HepG2 (cell line): Measurements from ENCODE around the gene PPP2R1B. TPM values are rescaled to one million over a fixed set of nuclear protein-coding genes. Genes with fewer than 3 reads are reported as not detected.

ENCODE experiments used
- ARID5B ChIP-seq: IDR thresholded peaks from 2 replicates; pipeline ENCODE4 v1.4.0; 2020; ENCODE audit warnings: mild to moderate bottlenecking, missing genetic modification reagents
- ATF5 ChIP-seq: sonication (generic); formaldehyde crosslinking; IDR thresholded peaks from 2 replicates; pipeline ENCODE4 v1.4.0; 2020; ENCODE audit warnings: mild to moderate bottlenecking, low read depth, missing genetic modification reagents
- BHLHE40 ChIP-seq: IDR thresholded peaks from 2 replicates; pipeline ENCODE4 v1.6.1; 2011; ENCODE audit warnings: low read length, improper control_type of control experiment
- CC2D1A ChIP-seq: sonication (generic); formaldehyde crosslinking; IDR thresholded peaks from 2 replicates; pipeline ENCODE4 v1.8.1; 2023; ENCODE audit warnings: mild to moderate bottlenecking, missing genetic modification reagents
- CCAR2 ChIP-seq: fragments of 200-400 bp; formaldehyde crosslinking; optimal IDR thresholded peaks from 2 replicates; pipeline ENCODE3; 2018; ENCODE audit warnings: low read depth, mild to moderate bottlenecking, low read length, moderate library complexity
- ETS1 ChIP-seq: sonication (generic); formaldehyde crosslinking; IDR thresholded peaks from 2 replicates; pipeline ENCODE4 v1.4.0; 2020; ENCODE audit warnings: missing genetic modification reagents
- FOSL2 ChIP-seq: sonication (generic); formaldehyde crosslinking; IDR thresholded peaks from 2 replicates; pipeline ENCODE4 v1.4.0; 2020; ENCODE audit warnings: missing genetic modification reagents
- MEIS2 ChIP-seq: sonication (generic); formaldehyde crosslinking; IDR thresholded peaks from 2 replicates; pipeline ENCODE4 v1.9.0; 2021; ENCODE audit warnings: mild to moderate bottlenecking, missing genetic modification reagents
- NFKBIZ ChIP-seq: IDR thresholded peaks from 2 replicates; pipeline ENCODE4 v1.6.1; 2018; ENCODE audit warnings: missing genetic modification reagents, missing compliant biosample characterization
- NR2F6 ChIP-seq, 2 experiments: IDR thresholded peaks; 2 replicates each; pipeline ENCODE4 v1.6.1; 2016; ENCODE audit warnings: antibody characterized with exemption in 1 of 2, mild to moderate bottlenecking in 1 of 2
- REPIN1 ChIP-seq: sonication (generic); formaldehyde crosslinking; IDR thresholded peaks from 2 replicates; pipeline ENCODE4 v1.8.0; 2022; ENCODE audit warnings: missing genetic modification reagents, low read depth, mild to moderate bottlenecking, borderline replicate concordance
- SETDB1 ChIP-seq: sonication (generic); formaldehyde crosslinking; IDR thresholded peaks from 2 replicates; pipeline ENCODE4 v1.5.1; 2020; ENCODE audit warnings: missing genetic modification reagents, mild to moderate bottlenecking, borderline replicate concordance
- SMAD9 ChIP-seq: sonication (generic); formaldehyde crosslinking; IDR thresholded peaks from 2 replicates; pipeline ENCODE4 v1.5.1; 2020; ENCODE audit warnings: mild to moderate bottlenecking, missing genetic modification reagents
- TCF7L2 ChIP-seq: IDR thresholded peaks from 2 replicates; pipeline ENCODE4 v1.6.1; 2011; ENCODE audit warnings: mild to moderate bottlenecking, low read depth, low read length, moderate library complexity
- YEATS4 ChIP-seq: sonication (generic); formaldehyde crosslinking; IDR thresholded peaks from 2 replicates; pipeline ENCODE4 v1.4.0; 2020; ENCODE audit warnings: missing genetic modification reagents, borderline replicate concordance
- ZFP62 ChIP-seq: sonication (generic); formaldehyde crosslinking; IDR thresholded peaks from 2 replicates; pipeline ENCODE4 v1.4.0; 2020; ENCODE audit warnings: missing genetic modification reagents
- ZNF18 ChIP-seq: sonication (generic); formaldehyde crosslinking; IDR thresholded peaks from 2 replicates; pipeline ENCODE4 v1.8.0; 2022; ENCODE audit warnings: mild to moderate bottlenecking, missing genetic modification reagents; ENCODE audit not compliant: insufficient replicate concordance
- ZNF317 ChIP-seq: sonication (generic); formaldehyde crosslinking; IDR thresholded peaks from 2 replicates; pipeline ENCODE4 v1.5.0; 2020; ENCODE audit warnings: mild to moderate bottlenecking, missing genetic modification reagents
- polyA plus RNA-seq, 8 experiments: library from polyadenylated mRNA; depleted of rRNA in 3 of 8; stranded (reverse) in 7 of 8; unstranded in 1 of 8; fragments of >200 nt; fragmentation: Illumina TruSeq in 4 of 8; extraction: Trizol in 4 of 8; gene quantifications; 2 replicates each; pipeline versions ENCODE4 v1.2.1 to v1.2.3, GENCODE V29; 2011 to 2016; ENCODE audit warnings: low read depth in 4 of 8, missing spikeins in 1 of 8, mixed read lengths in 1 of 8; ENCODE audit not compliant: insufficient read depth in 1 of 8
- total RNA-seq, 5 experiments: library from RNA; depleted of rRNA; stranded (reverse); fragments of >200 nt; fragmentation: Illumina TruSeq; extraction: Trizol; gene quantifications; 2 replicates each; pipeline ENCODE4 v1.2.3, GENCODE V29; 2016; ENCODE audit warnings: low read depth in 1 of 5
- TF ChIP-seq, protein P1 (sequence below): sonication (generic); formaldehyde crosslinking; IDR thresholded peaks from 2 replicates; pipeline ENCODE4 v1.4.0; 2020; ENCODE audit warnings: missing genetic modification reagents
- TF ChIP-seq, protein P2 (sequence below), 2 experiments: sonication (generic) in 1 of 2; formaldehyde crosslinking in 1 of 2; IDR thresholded peaks; 2 replicates each; pipeline versions ENCODE4 v1.4.0 to v1.6.1; 2018 to 2020; ENCODE audit warnings: missing genetic modification reagents in 2 of 2, borderline replicate concordance in 1 of 2, low read depth in 1 of 2, mild to moderate bottlenecking in 1 of 2, missing biosample characterization in 1 of 2

PPP2R1B gene
- total and polyA plus RNA-seq, 2 of the 13 experiments (the other 11 are each of a cell fraction or from before 2014, with no cell fraction given) = 22.1 to 56.8 TPM

DNA sequence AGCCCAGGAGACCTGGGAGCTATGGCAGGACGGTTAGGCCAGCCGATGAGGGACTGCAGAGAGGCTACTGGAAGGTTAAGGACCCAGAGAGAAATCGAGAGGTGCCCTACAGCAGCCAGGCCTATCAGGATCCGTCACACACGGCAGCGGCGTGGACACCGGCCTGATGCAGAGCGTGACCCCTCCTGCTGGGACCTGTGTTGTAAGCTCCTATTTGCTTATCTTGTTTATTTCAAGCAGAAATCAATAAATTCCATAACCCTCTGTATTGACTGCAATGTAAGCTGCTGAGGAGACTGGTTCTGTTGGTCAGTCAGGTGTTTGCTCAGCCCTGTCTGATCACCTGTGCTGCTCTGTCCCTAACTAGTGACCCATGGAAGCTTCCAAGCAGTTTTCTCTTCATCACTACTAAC lies 39.9 kb downstream of the PPP2R1B start (continued):
- TF ChIP-seq ZNF18 (CRISPR knock-in tag) (no peak), NR2F6 (IDR thresholded peaks at IDR 0.05) (peak; percentile 84), NR2F6 (CRISPR knock-in tag; IDR thresholded peaks at IDR 0.05) (peak; percentile 63), BHLHE40 (0 out of 2 replicates have a peak, but pooled peaks have one; percentile 21), CC2D1A (CRISPR knock-in tag) (no peak), YEATS4 (CRISPR knock-in tag) (no peak), NFKBIZ (CRISPR knock-in tag) (no peak), ARID5B (CRISPR knock-in tag) (peak; percentile 91), FOSL2 (CRISPR knock-in tag) (peak; percentile 50; the same call in 1 of the 2 replicates), CCAR2 (no peak), ZFP62 (CRISPR knock-in tag) (no peak), TCF7L2 (no peak), REPIN1 (peak; percentile 79; the same call in 1 of the 2 replicates), MEIS2 (CRISPR knock-in tag) (no peak), SETDB1 (CRISPR knock-in tag) (no peak), ETS1 (CRISPR knock-in tag) (no peak), SMAD9 (no peak), ATF5 (no peak), ZNF317 (CRISPR knock-in tag) (no peak)
- TF ChIP-seq, protein P1, sequence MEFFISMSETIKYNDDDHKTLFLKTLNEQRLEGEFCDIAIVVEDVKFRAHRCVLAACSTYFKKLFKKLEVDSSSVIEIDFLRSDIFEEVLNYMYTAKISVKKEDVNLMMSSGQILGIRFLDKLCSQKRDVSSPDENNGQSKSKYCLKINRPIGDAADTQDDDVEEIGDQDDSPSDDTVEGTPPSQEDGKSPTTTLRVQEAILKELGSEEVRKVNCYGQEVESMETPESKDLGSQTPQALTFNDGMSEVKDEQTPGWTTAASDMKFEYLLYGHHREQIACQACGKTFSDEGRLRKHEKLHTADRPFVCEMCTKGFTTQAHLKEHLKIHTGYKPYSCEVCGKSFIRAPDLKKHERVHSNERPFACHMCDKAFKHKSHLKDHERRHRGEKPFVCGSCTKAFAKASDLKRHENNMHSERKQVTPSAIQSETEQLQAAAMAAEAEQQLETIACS = no peak
- TF ChIP-seq, protein P2, sequence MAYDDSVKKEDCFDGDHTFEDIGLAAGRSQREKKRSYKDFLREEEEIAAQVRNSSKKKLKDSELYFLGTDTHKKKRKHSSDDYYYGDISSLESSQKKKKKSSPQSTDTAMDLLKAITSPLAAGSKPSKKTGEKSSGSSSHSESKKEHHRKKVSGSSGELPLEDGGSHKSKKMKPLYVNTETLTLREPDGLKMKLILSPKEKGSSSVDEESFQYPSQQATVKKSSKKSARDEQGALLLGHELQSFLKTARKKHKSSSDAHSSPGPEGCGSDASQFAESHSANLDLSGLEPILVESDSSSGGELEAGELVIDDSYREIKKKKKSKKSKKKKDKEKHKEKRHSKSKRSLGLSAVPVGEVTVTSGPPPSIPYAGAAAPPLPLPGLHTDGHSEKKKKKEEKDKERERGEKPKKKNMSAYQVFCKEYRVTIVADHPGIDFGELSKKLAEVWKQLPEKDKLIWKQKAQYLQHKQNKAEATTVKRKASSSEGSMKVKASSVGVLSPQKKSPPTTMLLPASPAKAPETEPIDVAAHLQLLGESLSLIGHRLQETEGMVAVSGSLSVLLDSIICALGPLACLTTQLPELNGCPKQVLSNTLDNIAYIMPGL (CRISPR knock-in tag; IDR thresholded peaks at IDR 0.05; ENCODE audit: borderline replicate concordance in 1 of 2, low read depth in 1 of 2) = no peak
